Pancreas (tissue), 10 donors: ENCODE measurements around the gene SALL3. TPM values are rescaled to one million over a fixed set of nuclear protein-coding genes. Genes with fewer than 3 reads are reported as not detected.

Experiments
- ATAC-seq, 4 donors: fragments of 200-7000 bp; cut with Tn5 transposase; one replicate each; pipeline versions ENCODE4 v1.8.0 to v1.9.1; 2020; ENCODE audit warnings: mild to moderate bottlenecking in 4 of 4, moderate library complexity in 4 of 4
- DNase-seq, 6 donors: peaks; one replicate each; pipeline ENCODE4 v3.0.0-alpha.2; 2020
- FAIRE-seq: peaks from 2 replicates; lab custom pipeline; 2012; peaks lifted over from hg19 to GRCh38; lab: Jason Lieb, UNC
- H3K27ac ChIP-seq, 4 donors: fragments of 200-600 bp; sonication (generic); 1 replicate in 3 of 4; 2 replicates in 1 of 4; pipeline versions ENCODE4 v1.5.0 to v1.8.0; 2020
- H3K27me3 ChIP-seq, 4 donors: fragments of 200-600 bp; one replicate each; pipeline ENCODE4 v1.8.0; 2021
- H3K36me3 ChIP-seq, 3 donors: fragments of 200-600 bp; sonication (generic) in 1 of 3; one replicate each; pipeline versions ENCODE4 v1.5.0 to v1.8.0; 2020 to 2021
- H3K4me1 ChIP-seq, 3 donors: fragments of 200-600 bp; one replicate each; pipeline ENCODE4 v1.8.0; 2021
- H3K4me3 ChIP-seq, 4 donors: fragments of 200-600 bp; sonication (generic) in 2 of 4; one replicate each; pipeline versions ENCODE4 v1.5.0 to v1.8.0; 2020 to 2021
- H3K9me3 ChIP-seq, 4 donors: fragments of 200-600 bp; one replicate each; pipeline ENCODE4 v1.8.0; 2021
- WGBS, 2 donors: extraction: QIAGEN DNeasy Blood & Tissue Kit; methylation state at CpG; one replicate each; pipeline ENCODE4 v1.1.7; 2013; 5-methylcytosine and 5-hydroxymethylcytosine counted together
- intact Hi-C, 3 donors: fragments of 100-400 bp; cut with DNase I; formaldehyde crosslinking; loops; one replicate each; pipeline versions ENCODE4 v1.11.1 to v1.14.2; 2022
- polyA plus RNA-seq, 2 donors: library from polyadenylated mRNA; stranded (reverse); fragments of 200-250 nt; gene quantifications; one replicate each; pipeline ENCODE4 v1.2.3, GENCODE V29; 2013
- total RNA-seq, 6 donors: library from RNA; stranded (reverse); fragmentation: NEBNext Ultra II Directional in 4 of 6; extraction: Animal tissue kit (Norgen Biotek cat#: 25700) in 4 of 6; gene quantifications; one replicate each; pipeline versions ENCODE4 v1.2.1 to v1.2.4, GENCODE V29; 2021 to 2023
- TF ChIP-seq, protein P1 (sequence below), 4 donors: fragments of 200-600 bp; sonication (generic) in 3 of 4; IDR thresholded peaks; one replicate each; pipeline versions ENCODE4 v1.5.0 to v1.8.0; 2021; ENCODE audit warnings: antibody characterized with exemption in 4 of 4
- donor health status: healthy with polysubstance abuse.
- donor health status: DM: no; HTN: no; CAD: no; lungs with moderate emphysema.
- donor health status: DM: no; HTN: no; CAD: no.
- donor health status: control.
- donor health status: control.
- donor health status: Bipolar disorder and iron deficiency.
- donor health status: DM: yes; HTN: yes; CAD: no.
- donor health status: DM: no; HTN: no; CAD: no.
- donor health status: DM: no; HTN: no; CAD: no.
- donor health status: DM: yes; HTN: yes; CAD: no.

The SALL3 gene
- total and polyA plus RNA-seq, 8 donors = 0.03 TPM; not detected in 7

DNA sequence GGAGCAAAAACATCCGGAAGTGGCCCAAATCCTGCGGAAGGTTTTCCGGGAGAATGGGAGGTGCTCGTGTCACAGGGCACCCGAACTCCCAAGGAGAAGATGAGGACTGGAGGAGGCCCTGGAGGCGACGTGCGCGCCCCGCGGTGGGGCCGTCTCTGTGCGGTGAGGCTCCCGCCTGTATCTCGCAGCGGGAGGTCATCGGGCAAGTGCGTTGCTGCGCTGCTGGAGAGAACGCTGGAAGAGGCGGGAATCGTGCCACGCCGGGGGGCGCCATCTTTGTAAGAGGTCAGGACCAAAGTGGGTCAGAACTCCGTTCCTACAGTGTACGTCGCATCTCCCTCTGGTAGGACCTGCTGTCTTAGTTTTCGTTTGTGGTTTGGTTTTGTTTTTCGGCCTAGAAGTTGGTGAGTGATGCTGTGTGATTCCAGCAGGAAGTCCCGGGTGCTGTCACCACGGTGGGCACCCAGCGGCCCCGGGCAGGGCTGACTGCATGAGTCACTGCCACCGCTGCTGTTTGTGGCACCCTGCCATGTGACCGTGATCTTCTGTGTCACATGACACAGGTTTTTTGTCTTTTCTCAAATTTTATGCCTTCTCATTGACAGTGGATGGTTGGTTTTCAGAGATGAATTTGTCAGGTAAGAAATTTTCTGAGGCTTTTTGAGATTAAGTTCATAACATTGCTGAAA, 68.1 kb downstream of the SALL3 start:
- intact Hi-C loops = no loop called here
- Histone ChIP-seq H3K9me3 (no peaks in the 10 kb centered on the region), H3K27ac (no peak overlapping the region), H3K4me3 (no peak overlapping the region), H3K27me3 (peaks cover 0 to 3% (median 0%) of the 10 kb centered on the region in 4 donors), H3K4me1 (no peaks in the 10 kb centered on the region), H3K36me3 (no peaks in the 10 kb centered on the region)
- peak in 1 of 6 donors; percentile 46 for DNase-seq
- TF ChIP-seq, protein P1, sequence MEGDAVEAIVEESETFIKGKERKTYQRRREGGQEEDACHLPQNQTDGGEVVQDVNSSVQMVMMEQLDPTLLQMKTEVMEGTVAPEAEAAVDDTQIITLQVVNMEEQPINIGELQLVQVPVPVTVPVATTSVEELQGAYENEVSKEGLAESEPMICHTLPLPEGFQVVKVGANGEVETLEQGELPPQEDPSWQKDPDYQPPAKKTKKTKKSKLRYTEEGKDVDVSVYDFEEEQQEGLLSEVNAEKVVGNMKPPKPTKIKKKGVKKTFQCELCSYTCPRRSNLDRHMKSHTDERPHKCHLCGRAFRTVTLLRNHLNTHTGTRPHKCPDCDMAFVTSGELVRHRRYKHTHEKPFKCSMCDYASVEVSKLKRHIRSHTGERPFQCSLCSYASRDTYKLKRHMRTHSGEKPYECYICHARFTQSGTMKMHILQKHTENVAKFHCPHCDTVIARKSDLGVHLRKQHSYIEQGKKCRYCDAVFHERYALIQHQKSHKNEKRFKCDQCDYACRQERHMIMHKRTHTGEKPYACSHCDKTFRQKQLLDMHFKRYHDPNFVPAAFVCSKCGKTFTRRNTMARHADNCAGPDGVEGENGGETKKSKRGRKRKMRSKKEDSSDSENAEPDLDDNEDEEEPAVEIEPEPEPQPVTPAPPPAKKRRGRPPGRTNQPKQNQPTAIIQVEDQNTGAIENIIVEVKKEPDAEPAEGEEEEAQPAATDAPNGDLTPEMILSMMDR (IDR thresholded peaks at IDR 0.05) = no peak
- no peak for FAIRE-seq
- ATAC-seq = no peak
- WGBS, 2 donors = 91 to 94% methylated on average over 36 of the region's 36 CpGs

DNA sequence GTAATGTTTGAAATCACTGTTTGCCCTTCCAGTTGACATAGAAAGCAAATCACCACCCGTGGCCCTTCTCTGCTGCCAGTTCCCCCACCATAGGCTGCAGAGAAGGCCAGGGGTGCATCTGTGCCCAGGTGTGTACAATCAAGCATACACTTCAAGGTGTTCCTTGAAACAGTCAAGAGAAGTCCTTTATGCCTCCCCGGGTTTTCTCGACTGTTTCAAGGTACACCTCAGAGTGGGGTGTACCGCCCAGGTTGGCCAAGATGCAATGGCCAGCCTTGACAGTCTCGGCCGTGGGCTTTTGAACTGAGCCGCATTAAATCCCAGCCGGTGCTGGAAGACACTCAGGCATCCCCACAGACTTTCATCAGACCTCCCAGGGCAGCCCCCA, 68.6 kb downstream of the SALL3 start:
- no peak overlapping the region for H3K4me3 ChIP-seq
- peaks cover 0 to 3% (median 0%) of the 10 kb centered on the region in 4 donors for H3K27me3 ChIP-seq
- no peaks in the 10 kb centered on the region for H3K9me3 ChIP-seq
- TF ChIP-seq, protein P1 (IDR thresholded peaks at IDR 0.05) = no peak
- intact Hi-C loops = no loop called here
- no peak for FAIRE-seq
- no peak for ATAC-seq
- H3K27ac ChIP-seq = no peak overlapping the region
- no peaks in the 10 kb centered on the region for H3K4me1 ChIP-seq
- H3K36me3 ChIP-seq = no peaks in the 10 kb centered on the region
- whole genome bisulfite sequencing, 2 donors = 78 to 92% methylated on average over 8 of the region's 8 CpGs
- no peak for DNase-seq

DNA sequence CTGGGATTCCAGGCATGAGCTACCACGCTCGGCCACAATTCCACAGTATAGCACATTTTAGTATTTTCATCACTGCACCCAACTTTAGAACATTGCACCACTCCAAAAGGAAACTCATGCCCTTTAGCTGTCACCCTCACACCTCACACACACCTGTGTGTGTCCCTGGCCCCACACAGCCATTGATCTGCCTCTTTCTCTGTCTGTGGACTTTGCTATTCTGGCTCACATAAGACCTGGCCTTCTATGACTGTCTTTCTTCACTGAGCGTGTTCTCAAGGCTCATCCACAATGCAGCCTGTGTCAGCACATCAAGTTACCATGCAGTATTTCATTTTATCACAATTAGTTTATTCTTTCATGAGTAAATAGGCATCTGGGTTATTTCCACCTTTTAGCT, 69.9 kb downstream of the SALL3 start:
- no peak for ATAC-seq
- WGBS, 2 donors = 82 to 84% methylated on average over 3 of the region's 3 CpGs

More for the DNA sequence above, 69.9 kb downstream of the SALL3 start:
- no peaks in the 10 kb centered on the region for H3K9me3 ChIP-seq
- DNase-seq (no peak), FAIRE-seq (no peak)
- H3K4me3 ChIP-seq = no peak overlapping the region
- intact Hi-C loops = no loop called here
- no peak overlapping the region for H3K27ac ChIP-seq
- TF ChIP-seq, protein P1 (IDR thresholded peaks at IDR 0.05) = no peak
- no peaks in the 10 kb centered on the region for H3K4me1 ChIP-seq
- peaks cover 0 to 3% (median 0%) of the 10 kb centered on the region in 4 donors for H3K27me3 ChIP-seq
- no peaks in the 10 kb centered on the region for H3K36me3 ChIP-seq

Other genes with a start within 250 kb of the SALL3 start
- 10 to 100 TPM; 13.2 to 19.0 (median 16.0) TPM for gene ATP9B, start 89.6 kb downstream of the SALL3 start, total RNA-seq
- gene ATP9B, start 89.6 kb downstream of the SALL3 start, polyA plus RNA-seq = 10 to 100 TPM; 10.2 to 10.7 TPM